Lower leg skin (tissue), 3 donors: ENCODE measurements around the gene SH3RF1.

ENCODE experiments used
- POLR2A ChIP-seq, 2 donors: fragments of 450-650 bp; IDR thresholded peaks; one replicate each; pipeline ENCODE4 v1.6.1; 2016 to 2017; ENCODE audit warnings: antibody characterized with exemption in 2 of 2, mild to moderate bottlenecking in 1 of 2, moderate library complexity in 1 of 2
- TF ChIP-seq, protein P1 (sequence below), 3 donors: fragments of 450-650 bp; IDR thresholded peaks; one replicate each; pipeline ENCODE4 v1.5.1; 2016; ENCODE audit warnings: antibody characterized with exemption in 3 of 3, mild to moderate bottlenecking in 3 of 3, moderate library complexity in 2 of 3

DNA sequence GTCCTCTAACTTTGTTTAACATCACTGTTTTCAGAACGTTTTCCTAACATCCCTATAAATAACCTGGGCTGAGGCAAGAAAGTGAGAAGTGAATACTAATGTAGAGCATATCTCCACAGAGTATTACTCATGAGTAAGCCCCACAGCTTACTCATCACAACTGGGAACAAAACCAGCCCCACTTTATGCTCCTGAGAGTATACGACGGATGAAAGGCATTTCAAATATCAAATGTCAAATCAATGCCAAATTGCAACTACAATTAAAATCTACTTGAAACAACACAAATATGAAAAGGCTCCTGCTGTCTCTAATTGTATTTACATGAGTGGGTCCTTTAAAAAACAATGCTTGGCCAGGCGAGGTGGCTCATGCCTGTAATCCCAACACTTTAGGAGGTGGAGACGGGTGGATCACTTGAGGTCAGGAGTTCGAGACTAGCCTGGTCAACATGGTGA lies 41.2 kb downstream of the SH3RF1 start:
- TF ChIP-seq, protein P1, sequence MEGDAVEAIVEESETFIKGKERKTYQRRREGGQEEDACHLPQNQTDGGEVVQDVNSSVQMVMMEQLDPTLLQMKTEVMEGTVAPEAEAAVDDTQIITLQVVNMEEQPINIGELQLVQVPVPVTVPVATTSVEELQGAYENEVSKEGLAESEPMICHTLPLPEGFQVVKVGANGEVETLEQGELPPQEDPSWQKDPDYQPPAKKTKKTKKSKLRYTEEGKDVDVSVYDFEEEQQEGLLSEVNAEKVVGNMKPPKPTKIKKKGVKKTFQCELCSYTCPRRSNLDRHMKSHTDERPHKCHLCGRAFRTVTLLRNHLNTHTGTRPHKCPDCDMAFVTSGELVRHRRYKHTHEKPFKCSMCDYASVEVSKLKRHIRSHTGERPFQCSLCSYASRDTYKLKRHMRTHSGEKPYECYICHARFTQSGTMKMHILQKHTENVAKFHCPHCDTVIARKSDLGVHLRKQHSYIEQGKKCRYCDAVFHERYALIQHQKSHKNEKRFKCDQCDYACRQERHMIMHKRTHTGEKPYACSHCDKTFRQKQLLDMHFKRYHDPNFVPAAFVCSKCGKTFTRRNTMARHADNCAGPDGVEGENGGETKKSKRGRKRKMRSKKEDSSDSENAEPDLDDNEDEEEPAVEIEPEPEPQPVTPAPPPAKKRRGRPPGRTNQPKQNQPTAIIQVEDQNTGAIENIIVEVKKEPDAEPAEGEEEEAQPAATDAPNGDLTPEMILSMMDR (IDR thresholded peaks at IDR 0.05): no peak
- TF ChIP-seq POLR2A (IDR thresholded peaks at IDR 0.05): no peak
